HepG2 (cell line): ENCODE results near the gene ITPRIP. TPM values are rescaled to one million over a fixed set of nuclear protein-coding genes. Genes with fewer than 3 reads are reported as not detected.
A peak's percentile ranks its signal among the peaks of the same experiment; 100 is the strongest.

ENCODE experiments used
- FOXK2 ChIP-seq: fragments of 450-650 bp; IDR thresholded peaks from 2 replicates; pipeline ENCODE4 v1.6.1; 2016
- GRHL1 ChIP-seq: sonication (generic); formaldehyde crosslinking; conservative IDR thresholded peaks from 2 replicates; pipeline ENCODE4 v1.8.0; 2022; ENCODE audit warnings: missing genetic modification reagents
- HNF4G ChIP-seq, 2 experiments: sonication (generic) in 1 of 2; formaldehyde crosslinking in 1 of 2; IDR thresholded peaks; 2 replicates each; pipeline versions ENCODE4 v1.4.0 to v1.6.1; 2011 to 2020; ENCODE audit warnings: borderline replicate concordance in 2 of 2, low read depth in 2 of 2, mild to moderate bottlenecking in 2 of 2, low read length in 1 of 2, missing genetic modification reagents in 1 of 2, moderate library complexity in 1 of 2
- IKZF1 ChIP-seq: fragments of 450-650 bp; IDR thresholded peaks from 2 replicates; pipeline ENCODE4 v1.7.1; 2016
- KAT2B ChIP-seq: fragments of 150-350 bp; IDR thresholded peaks from 2 replicates; pipeline ENCODE4 v1.6.1; 2014; ENCODE audit warnings: low read depth, low read length, borderline replicate concordance
- NCOA2 ChIP-seq: sonication (generic); formaldehyde crosslinking; IDR thresholded peaks from 2 replicates; pipeline ENCODE4 v1.8.0; 2022; ENCODE audit warnings: inconsistent platforms
- XBP1 ChIP-seq: sonication (generic); formaldehyde crosslinking; IDR thresholded peaks from 2 replicates; pipeline ENCODE4 v1.5.0; 2020; ENCODE audit warnings: missing genetic modification reagents
- ZBTB2 ChIP-seq: sonication (generic); formaldehyde crosslinking; IDR thresholded peaks from 2 replicates; pipeline ENCODE4 v1.8.0; 2022; ENCODE audit warnings: low read depth, missing genetic modification reagents
- ZBTB40 ChIP-seq, 2 experiments: fragments of 450-650 bp in 1 of 2; sonication (generic) in 1 of 2; formaldehyde crosslinking in 1 of 2; IDR thresholded peaks; 2 replicates each; pipeline versions ENCODE4 v1.6.1 to v1.8.0; 2016 to 2022; ENCODE audit warnings: antibody characterized with exemption in 1 of 2, mild to moderate bottlenecking in 1 of 2, missing genetic modification reagents in 1 of 2
- ZC3H13 ChIP-seq: sonication (generic); formaldehyde crosslinking; IDR thresholded peaks from 2 replicates; pipeline ENCODE4 v1.8.1; 2023; ENCODE audit warnings: mild to moderate bottlenecking, missing genetic modification reagents, moderate library complexity
- ZFP41 ChIP-seq: sonication (generic); formaldehyde crosslinking; IDR thresholded peaks from 2 replicates; pipeline ENCODE4 v1.4.0; 2020; ENCODE audit warnings: mild to moderate bottlenecking, missing genetic modification reagents, borderline replicate concordance
- ZFX ChIP-seq: sonication (generic); formaldehyde crosslinking; IDR thresholded peaks from 2 replicates; pipeline ENCODE4 v1.4.0; 2020; ENCODE audit warnings: mild to moderate bottlenecking, low read depth, missing genetic modification reagents, moderate library complexity
- ZNF10 ChIP-seq: sonication (generic); formaldehyde crosslinking; IDR thresholded peaks from 2 replicates; pipeline ENCODE4 v1.4.0; 2020; ENCODE audit warnings: mild to moderate bottlenecking, low read depth, missing genetic modification reagents, borderline replicate concordance
- ZNF556 ChIP-seq: sonication (generic); formaldehyde crosslinking; IDR thresholded peaks from 2 replicates; pipeline ENCODE4 v1.4.0; 2020; ENCODE audit warnings: mild to moderate bottlenecking, missing genetic modification reagents, borderline replicate concordance
- ZNF7 ChIP-seq: IDR thresholded peaks from 2 replicates; pipeline ENCODE4 v1.6.1; 2016; ENCODE audit warnings: missing biosample characterization, missing genetic modification reagents
- polyA plus RNA-seq, 8 experiments: library from polyadenylated mRNA; depleted of rRNA in 3 of 8; stranded (reverse) in 7 of 8; unstranded in 1 of 8; fragments of >200 nt; fragmentation: Illumina TruSeq in 4 of 8; extraction: Trizol in 4 of 8; gene quantifications; 2 replicates each; pipeline versions ENCODE4 v1.2.1 to v1.2.3, GENCODE V29; 2011 to 2016; ENCODE audit warnings: low read depth in 4 of 8, missing spikeins in 1 of 8, mixed read lengths in 1 of 8; ENCODE audit not compliant: insufficient read depth in 1 of 8
- total RNA-seq, 5 experiments: library from RNA; depleted of rRNA; stranded (reverse); fragments of >200 nt; fragmentation: Illumina TruSeq; extraction: Trizol; gene quantifications; 2 replicates each; pipeline ENCODE4 v1.2.3, GENCODE V29; 2016; ENCODE audit warnings: low read depth in 1 of 5
- TF ChIP-seq, protein P1 (sequence below): IDR thresholded peaks from 2 replicates; pipeline ENCODE4 v1.6.1; 2018; ENCODE audit warnings: missing genetic modification reagents, mild to moderate bottlenecking, missing compliant biosample characterization

Gene ITPRIP
- total and polyA plus RNA-seq, 2 of the 13 experiments (the other 11 are each of a cell fraction or from before 2014, with no cell fraction given), result 1.00 to 2.8 TPM

- no peak for TF ChIP-seq ZNF10 (CRISPR knock-in tag)
- no peak for TF ChIP-seq XBP1 (CRISPR knock-in tag)
- TF ChIP-seq FOXK2, result 0 out of 2 replicates have a peak, but pooled peaks have one; percentile 44
- no peak for TF ChIP-seq ZFX (CRISPR knock-in tag)
- TF ChIP-seq ZBTB2 (CRISPR knock-in tag), result no peak
- TF ChIP-seq KAT2B, result no peak
- TF ChIP-seq ZC3H13, result no peak
- TF ChIP-seq, protein P1, sequence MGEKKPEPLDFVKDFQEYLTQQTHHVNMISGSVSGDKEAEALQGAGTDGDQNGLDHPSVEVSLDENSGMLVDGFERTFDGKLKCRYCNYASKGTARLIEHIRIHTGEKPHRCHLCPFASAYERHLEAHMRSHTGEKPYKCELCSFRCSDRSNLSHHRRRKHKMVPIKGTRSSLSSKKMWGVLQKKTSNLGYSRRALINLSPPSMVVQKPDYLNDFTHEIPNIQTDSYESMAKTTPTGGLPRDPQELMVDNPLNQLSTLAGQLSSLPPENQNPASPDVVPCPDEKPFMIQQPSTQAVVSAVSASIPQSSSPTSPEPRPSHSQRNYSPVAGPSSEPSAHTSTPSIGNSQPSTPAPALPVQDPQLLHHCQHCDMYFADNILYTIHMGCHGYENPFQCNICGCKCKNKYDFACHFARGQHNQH (CRISPR knock-in tag), result peak; percentile 64; the same call in 1 of the 2 replicates
- no peak for TF ChIP-seq ZNF7 (CRISPR knock-in tag)
- no peak for TF ChIP-seq ZFP41 (CRISPR knock-in tag)
- no peak for TF ChIP-seq ZNF556 (CRISPR knock-in tag)
- TF ChIP-seq NCOA2 (CRISPR knock-in tag), result peak; percentile 98
- no peak for TF ChIP-seq ZBTB40 (IDR thresholded peaks at IDR 0.05)
- TF ChIP-seq ZBTB40 (CRISPR knock-in tag; IDR thresholded peaks at IDR 0.05), result no peak; the same call in 1 of the 2 replicates
- no peak for TF ChIP-seq GRHL1
- no peak for TF ChIP-seq IKZF1
- TF ChIP-seq HNF4G (IDR thresholded peaks at IDR 0.05; ENCODE audit: borderline replicate concordance, low read depth, low read length), result peak; percentile 67; the same call in 1 of the 2 replicates
- TF ChIP-seq HNF4G (CRISPR knock-in tag; IDR thresholded peaks at IDR 0.05; ENCODE audit: borderline replicate concordance, low read depth), result no peak; the same call in 1 of the 2 replicates
Measured at GRCh38 chr10:104288355-104288754, 49.9 kb downstream of the ITPRIP start (continued).
